ENCODE data around the gene RHBDL1.

Gene RHBDL1

GRCh38 chr16:674968-675883 is at the start of gene RHBDL1:
TSS of gene RHBDL1 (plus strand) at chr16:675671. CDS start at chr16:675791, 120 bp downstream.
- no peak for DNase-seq

DNA sequence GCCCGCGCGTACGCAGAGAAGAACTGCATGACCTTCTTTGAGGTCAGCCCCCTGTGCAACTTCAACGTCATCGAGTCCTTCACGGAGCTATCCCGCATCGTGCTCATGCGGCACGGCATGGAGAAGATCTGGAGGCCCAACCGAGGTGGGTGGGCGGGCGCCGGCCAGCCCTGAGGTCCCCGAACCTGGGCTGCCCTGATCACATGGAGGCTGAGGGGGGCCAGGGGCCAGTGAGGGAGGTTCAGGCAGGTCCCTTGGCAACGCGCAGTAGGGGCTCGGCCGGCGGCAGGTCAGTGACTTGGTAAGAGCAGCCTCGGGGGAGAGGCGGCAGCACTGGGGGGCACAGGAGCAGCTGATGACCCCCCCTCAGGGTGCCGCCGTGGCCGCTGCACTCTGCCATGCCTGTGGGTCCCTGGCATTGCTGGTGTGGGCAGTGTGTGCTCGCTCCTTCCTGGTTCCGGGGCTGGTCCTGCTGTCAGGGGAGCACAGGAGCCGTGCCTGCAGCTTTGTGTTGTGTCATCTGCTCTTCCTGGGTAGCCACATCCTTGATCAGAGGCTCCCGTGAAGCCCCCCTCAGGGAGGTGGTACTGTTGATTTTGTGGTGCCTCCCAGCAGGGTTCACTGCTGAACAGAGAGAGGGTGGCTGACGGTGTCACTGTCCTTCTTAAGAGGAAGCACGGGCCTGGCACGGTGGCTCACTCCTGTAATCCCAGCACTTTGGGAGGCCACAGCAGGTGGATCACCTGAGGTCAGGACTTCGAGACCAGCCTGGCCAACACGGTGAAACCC is 49.3 kb upstream of the RHBDL1 start:
- no peak for DNase-seq

DNA sequence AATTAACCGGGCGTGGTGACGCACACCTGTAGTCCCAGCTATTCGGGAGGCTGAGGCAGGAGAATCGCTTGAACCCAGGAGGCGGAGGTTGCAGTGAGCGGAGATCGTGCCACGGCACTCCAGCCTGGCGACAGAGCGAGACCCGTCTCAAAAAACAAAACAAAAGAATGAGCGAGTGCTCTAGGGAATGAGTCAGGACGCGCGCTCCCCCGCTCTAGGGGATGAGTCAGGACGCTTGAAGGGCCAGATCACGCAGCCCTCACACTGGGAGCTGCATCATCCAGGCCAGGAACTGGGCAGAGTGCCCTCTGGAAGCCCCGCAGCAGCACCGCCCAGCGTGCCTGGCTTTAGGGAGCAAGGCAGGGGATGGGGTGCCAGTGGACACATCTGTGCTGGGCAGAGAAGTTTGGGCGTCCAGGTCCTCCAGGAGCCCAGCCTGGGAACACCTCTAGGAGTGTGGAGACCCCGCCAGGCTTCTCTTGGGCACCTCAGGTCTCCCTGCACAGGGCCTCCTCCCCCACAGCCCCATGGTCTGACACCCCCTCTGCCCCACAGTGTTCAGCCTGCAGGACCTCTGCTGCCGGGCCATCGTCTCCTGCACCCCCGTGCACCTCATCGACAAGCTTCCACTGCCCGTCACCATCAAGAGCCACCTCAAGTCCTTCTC is 48.6 kb upstream of the RHBDL1 start:
- no peak for DNase-seq

- DNase-seq: no peak
Observed at GRCh38 chr16:627454-628239, 47.8 kb upstream of the RHBDL1 start.

DNA sequence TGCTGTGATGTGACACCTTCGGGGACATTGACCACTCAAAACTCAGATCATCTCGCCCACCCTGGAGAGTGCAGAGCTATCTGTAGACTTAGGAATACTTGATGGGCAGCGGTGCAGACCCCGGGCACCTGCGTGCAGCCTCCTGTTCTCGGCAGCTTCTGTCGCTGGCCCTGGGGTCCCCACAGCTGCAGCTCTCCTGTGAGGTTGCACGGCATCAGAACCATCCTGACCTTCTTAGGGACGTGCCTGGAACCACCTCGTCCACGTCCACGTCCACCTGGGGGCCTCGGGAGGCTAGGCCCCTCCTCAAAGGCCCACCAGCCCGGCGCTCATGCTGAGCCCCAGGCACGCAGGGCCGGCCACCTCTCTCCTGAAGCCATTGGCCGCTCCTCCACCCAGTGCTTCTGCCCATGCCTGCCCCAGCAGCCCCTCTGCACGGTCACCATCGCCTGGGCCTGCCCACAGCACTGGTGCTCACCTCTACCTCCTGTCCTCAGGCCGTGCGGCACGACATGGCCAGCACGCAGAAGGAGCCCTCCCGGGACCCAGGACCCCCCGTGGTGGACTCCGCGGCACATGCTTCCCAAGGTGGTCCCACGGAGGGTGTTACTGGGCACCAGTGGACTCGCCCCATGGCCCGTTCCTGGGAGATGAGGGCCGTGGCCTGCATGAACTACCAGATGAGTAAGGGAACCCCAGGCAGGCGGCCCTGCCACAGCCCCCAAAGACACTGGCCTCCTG is 47.0 kb upstream of the RHBDL1 start:
- DNase-seq: no peak

- no peak for DNase-seq
Observed at GRCh38 chr16:629185-629832, 46.2 kb upstream of the RHBDL1 start.

GRCh38 chr16:629833-630248 is 45.6 kb upstream of the RHBDL1 start:
- no peak for DNase-seq

GRCh38 chr16:630249-630814 is 45.1 kb upstream of the RHBDL1 start:
- DNase-seq: peak in 1 of 2 donors; percentile 33

DNA sequence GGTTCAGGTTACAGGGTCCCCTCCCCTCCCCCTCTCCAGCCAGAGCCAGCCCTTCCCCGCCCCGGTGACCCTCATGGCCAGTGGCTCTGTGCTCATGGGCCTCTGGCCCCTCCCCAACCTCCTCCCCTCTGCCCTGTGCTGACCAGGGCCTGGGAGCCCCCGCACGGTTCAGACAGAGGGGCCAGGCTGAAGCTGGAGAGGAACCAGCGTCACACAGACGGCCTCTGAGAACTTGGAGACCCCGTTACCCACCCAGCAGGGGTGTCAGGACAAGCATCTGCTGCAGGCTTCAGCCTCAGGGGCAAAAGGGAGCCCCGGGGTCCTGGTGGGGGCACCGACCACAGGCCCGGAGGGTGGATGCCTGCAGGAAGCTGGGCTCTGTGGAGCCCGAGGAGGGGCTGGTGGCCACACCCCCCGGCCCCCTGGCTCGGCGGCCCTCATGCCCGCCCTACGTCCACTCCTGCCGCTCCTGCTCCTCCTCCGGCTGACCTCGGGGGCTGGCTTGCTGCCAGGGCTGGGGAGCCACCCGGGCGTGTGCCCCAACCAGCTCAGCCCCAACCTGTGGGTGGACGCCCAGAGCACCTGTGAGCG is 44.6 kb upstream of the RHBDL1 start, which contains the start of gene WFIKKN1:
Gene WFIKKN1 (plus strand): TSS at position 171 of the 591 bp plus-strand sequence. CDS start 269 bp downstream, at position 440.
- DNase-seq: no peak

- DNase-seq: no peak
Observed at GRCh38 chr16:631808-632358, 43.6 kb upstream of the RHBDL1 start.

DNA sequence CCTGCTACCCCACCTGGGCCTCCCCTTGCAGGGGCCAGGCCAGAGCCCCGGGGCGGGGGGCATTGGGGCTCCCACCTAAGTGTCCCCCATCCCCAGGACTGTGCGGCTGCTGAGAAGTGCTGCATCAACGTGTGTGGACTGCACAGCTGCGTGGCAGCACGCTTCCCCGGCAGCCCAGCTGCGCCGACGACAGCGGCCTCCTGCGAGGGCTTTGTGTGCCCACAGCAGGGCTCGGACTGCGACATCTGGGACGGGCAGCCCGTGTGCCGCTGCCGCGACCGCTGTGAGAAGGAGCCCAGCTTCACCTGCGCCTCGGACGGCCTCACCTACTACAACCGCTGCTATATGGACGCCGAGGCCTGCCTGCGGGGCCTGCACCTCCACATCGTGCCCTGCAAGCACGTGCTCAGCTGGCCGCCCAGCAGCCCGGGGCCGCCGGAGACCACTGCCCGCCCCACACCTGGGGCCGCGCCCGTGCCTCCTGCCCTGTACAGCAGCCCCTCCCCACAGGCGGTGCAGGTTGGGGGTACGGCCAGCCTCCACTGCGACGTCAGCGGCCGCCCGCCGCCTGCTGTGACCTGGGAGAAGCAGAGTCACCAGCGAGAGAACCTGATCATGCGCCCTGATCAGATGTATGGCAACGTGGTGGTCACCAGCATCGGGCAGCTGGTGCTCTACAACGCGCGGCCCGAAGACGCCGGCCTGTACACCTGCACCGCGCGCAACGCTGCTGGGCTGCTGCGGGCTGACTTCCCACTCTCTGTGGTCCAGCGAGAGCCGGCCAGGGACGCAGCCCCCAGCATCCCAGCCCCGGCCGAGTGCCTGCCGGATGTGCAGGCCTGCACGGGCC is 42.8 kb upstream of the RHBDL1 start:
- no peak for DNase-seq

- DNase-seq: no peak
Observed at GRCh38 chr16:633336-634050, 42.0 kb upstream of the RHBDL1 start.

DNA sequence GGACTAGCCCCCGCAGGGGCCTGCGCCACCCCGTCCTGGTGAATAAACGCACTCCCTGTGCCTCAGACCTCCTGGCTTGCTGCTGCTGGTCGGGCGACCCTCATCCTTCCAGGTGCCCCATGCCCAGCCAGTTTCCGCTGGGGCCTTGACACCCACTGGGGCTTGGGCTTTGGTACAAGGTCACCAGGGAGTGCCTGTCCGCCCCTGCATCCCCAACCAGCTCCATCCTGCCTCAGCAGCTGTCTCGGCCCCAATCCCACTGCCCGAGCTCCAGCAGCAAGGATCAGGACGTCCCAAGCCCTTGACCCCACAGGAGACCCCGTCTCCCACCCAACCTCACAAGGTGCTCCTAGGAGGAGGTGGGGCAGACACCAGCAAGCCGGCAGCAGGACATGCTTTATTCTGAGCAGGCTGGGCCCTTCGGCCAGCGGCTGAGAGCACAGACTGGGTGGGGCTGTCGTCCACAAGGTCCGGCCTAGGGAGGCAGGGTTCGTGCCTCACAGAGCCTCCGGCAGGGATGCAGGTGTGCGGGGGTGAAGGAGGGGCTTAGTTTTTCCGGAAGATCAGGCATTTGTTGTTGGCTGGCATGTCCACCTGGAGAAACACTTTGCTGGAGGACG is 41.3 kb upstream of the RHBDL1 start:
- DNase-seq: no peak

DNA sequence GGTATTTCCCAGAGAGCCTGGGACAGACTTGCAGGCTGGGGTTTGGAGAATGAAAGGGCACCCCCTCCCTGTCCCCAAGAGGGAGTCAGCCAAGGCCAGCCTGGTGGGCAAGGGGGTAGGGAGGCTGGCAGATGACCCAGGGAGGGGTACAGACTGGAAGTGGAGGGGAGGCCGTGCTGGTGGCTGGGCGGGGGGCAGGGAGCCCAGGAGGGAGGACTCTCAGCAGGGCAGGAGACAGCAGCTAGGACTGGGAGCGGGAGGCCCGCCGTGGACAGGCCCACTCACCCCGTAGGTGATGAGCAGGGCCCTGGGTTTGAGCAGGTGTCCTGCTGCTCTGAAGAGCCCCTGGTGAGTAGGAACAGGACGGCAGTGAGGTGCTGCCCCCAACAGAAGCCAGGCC is 40.5 kb upstream of the RHBDL1 start:
- DNase-seq: no peak

DNA sequence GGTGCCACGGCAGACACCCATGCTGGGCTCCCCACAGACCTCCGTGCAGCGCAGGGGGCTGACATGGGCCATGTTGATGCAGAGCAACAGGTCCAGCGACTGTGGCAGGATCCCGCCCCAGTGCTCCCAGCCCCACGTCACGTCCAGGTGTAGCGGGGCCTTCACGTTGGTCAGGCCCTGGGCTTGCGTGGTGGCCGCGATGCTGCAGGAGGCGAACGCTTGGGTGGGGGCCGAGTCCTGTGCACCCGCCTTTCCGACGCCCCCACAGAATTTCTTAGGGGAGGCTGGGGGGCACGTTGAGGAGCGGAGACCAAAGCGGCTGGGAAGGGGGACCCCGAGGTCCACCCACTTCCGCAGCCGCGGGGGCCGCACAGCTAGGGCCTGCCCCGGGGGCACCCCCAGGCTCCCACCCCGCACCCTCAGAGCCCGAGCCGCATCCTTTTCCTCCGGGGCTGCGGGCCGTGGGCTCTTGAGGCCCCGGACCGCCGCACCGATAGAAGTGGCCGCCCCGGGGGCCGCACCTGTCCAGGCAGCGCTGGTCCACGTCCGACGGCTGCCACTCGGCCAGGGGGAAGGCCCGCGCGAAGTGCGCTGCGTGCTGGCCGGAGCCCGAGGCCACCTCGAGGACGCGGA is 39.8 kb upstream of the RHBDL1 start:
- DNase-seq: no peak

- DNase-seq: peak; percentile 86 to 98
Observed at GRCh38 chr16:636206-637080, 39.0 kb upstream of the RHBDL1 start, which contains the start of gene METTL26. TSS of gene METTL26 (minus strand) at chr16:636305. CDS start at chr16:636290, 15 bp downstream.
